ENCODE results near the gene LAMC1.

LAMC1 gene

GRCh38 chr1:183164963-183165362, 141.7 kb downstream of the LAMC1 start:
- no peak for DNase-seq (ENCODE audit: low spot score)
- no peak for TF ChIP-seq CTCF (IDR thresholded peaks at IDR 0.05; ENCODE audit: extremely low read depth, missing control alignments)

GRCh38 chr1:183165456-183165855, 142.2 kb downstream of the LAMC1 start:
- DNase-seq (ENCODE audit: low spot score) = no peak
- TF ChIP-seq CTCF (IDR thresholded peaks at IDR 0.05; ENCODE audit: extremely low read depth, missing control alignments) = no peak

- TF ChIP-seq CTCF (IDR thresholded peaks at IDR 0.05; ENCODE audit: extremely low read depth, missing control alignments) = no peak
- DNase-seq (ENCODE audit: low spot score) = no peak
Observed at GRCh38 chr1:183166454-183166853, 143.2 kb downstream of the LAMC1 start.

- DNase-seq (ENCODE audit: low spot score) = no peak
- TF ChIP-seq CTCF (IDR thresholded peaks at IDR 0.05; ENCODE audit: extremely low read depth, missing control alignments) = no peak
Observed at GRCh38 chr1:183167676-183168075, 144.5 kb downstream of the LAMC1 start.

GRCh38 chr1:183168308-183168707, 145.1 kb downstream of the LAMC1 start:
- no peak for DNase-seq (ENCODE audit: low spot score)
- no peak for TF ChIP-seq CTCF (IDR thresholded peaks at IDR 0.05; ENCODE audit: extremely low read depth, missing control alignments)

- no peak for TF ChIP-seq CTCF (IDR thresholded peaks at IDR 0.05; ENCODE audit: extremely low read depth, missing control alignments)
- no peak for DNase-seq (ENCODE audit: low spot score)
Observed at GRCh38 chr1:183173828-183174227, 150.6 kb downstream of the LAMC1 start.

GRCh38 chr1:183175631-183176030, 152.4 kb downstream of the LAMC1 start:
- no peak for TF ChIP-seq CTCF (IDR thresholded peaks at IDR 0.05; ENCODE audit: extremely low read depth, missing control alignments)
- no peak for DNase-seq (ENCODE audit: low spot score)

Data from GM20000 (cell line).